ACC112 (cell line): ENCODE measurements around the gene ACADS.

Experiments used
- H2AFZ ChIP-seq: fragments of 200-600 bp; sonication (generic); one replicate; pipeline ENCODE4 v1.6.0; 2017; ENCODE audit warnings: antibody characterized with exemption, low read length; ENCODE audit not compliant: unreplicated experiment
- H3K27ac ChIP-seq: fragments of 200-600 bp; sonication (generic); 2 replicates; pipeline ENCODE4 v1.5.1; 2014; ENCODE audit warnings: low read depth, mild to moderate bottlenecking, antibody characterized with exemption, low read length, moderate library complexity
- H3K27me3 ChIP-seq: fragments of 200-600 bp; sonication (generic); 2 replicates; pipeline ENCODE4 v1.6.1; 2014; ENCODE audit warnings: mild to moderate bottlenecking, antibody characterized with exemption, low read length, moderate library complexity, mixed read lengths; ENCODE audit not compliant: insufficient read depth
- H3K36me3 ChIP-seq: fragments of 200-600 bp; sonication (generic); 2 replicates; pipeline ENCODE4 v1.6.1; 2016; ENCODE audit warnings: mild to moderate bottlenecking, antibody characterized with exemption, low read length, moderate library complexity, mixed read lengths; ENCODE audit not compliant: insufficient read depth
- H3K4me1 ChIP-seq: fragments of 200-600 bp; sonication (generic); one replicate; pipeline ENCODE4 v1.6.1; 2016; ENCODE audit warnings: low read length, mixed read lengths; ENCODE audit not compliant: insufficient read depth, unreplicated experiment, control insufficient read depth
- H3K4me3 ChIP-seq: fragments of 200-600 bp; sonication (generic); 2 replicates; pipeline ENCODE4 v1.5.1; 2014; ENCODE audit warnings: mild to moderate bottlenecking, low read depth, low read length
- H3K79me2 ChIP-seq: fragments of 200-600 bp; sonication (generic); one replicate; pipeline ENCODE4 v1.6.0; 2016; ENCODE audit warnings: low read length; ENCODE audit not compliant: control insufficient read depth, unreplicated experiment, insufficient read depth

Gene ACADS

DNA sequence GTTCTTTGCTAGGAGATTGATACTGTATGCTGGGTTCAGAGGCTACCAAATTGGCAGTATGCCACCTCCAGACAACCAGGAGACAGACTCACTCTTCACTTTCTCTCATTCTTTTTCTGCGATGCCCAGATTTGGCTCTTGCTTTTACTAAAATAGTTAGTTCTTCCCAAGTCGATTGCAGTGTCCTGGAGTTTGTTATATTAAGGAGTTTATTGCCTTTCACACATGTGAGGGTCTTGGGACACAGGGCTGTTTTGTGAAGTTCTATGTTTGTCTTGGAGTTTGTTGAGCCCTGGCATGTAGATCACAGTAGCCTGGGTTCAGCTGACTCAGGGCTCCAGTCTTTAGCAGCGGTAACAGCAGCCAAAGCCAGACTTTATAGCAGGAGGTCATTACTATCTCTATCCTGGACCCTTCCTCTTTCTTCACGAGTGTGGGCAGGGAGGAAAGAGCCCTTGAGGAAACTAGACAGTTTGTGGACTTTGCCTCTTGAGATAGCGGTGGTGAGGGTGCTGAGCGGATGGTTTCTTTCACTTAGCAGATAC, 37.0 kb upstream of the ACADS start:
- Histone ChIP-seq H3K4me3 (peak overlapping the region; percentile 81), H2AFZ (no peak overlapping the region), H3K27me3 (no peaks in the 10 kb centered on the region), H3K36me3 (0 out of 2 replicates have a peak, but pooled peaks cover 1% of the 10 kb centered on the region), H3K79me2 (peaks cover 62% of the 10 kb centered on the region), H3K27ac (no peak overlapping the region), H3K4me1 (peaks cover 33% of the 10 kb centered on the region)

DNA sequence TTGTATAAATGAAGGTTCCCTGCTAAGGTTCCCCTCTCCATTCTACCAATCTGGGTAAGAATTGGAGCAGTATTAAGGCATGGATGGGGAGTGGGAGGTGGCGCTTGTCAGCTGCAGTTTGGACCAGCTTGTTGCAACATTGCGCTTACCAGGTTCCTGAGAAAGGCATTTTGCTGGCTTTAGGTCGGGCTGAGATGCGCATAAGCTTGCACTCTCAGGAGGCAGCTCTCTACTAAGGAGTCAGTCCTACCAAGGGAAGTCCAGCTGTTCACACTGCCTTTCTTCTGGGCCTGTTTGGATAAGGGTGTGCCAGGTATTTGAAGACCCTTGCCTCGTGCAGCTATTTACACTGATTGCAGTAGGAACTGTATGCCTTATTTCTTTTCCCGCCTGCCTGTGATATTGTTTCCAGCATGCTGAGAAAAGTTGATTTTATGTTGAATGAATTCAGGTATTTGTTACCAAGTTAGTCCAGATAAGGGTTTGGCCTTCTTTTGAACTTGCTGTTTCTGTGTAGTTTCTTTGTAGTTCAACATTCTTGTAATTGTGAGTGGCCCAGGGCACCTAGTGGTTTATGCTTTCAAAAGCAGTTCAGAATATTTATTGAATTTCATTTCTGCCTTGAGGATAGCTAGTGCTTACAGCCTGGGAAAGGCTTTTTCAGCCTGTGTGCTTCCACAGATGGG, 36.1 kb upstream of the ACADS start:
- H3K4me1 ChIP-seq, result peaks cover 29% of the 10 kb centered on the region
- H3K4me3 ChIP-seq, result peak overlapping the region; percentile 81
- H3K36me3 ChIP-seq, result peaks cover 3% of the 10 kb centered on the region
- no peak overlapping the region for H2AFZ ChIP-seq
- peaks cover 65% of the 10 kb centered on the region for H3K79me2 ChIP-seq
- H3K27me3 ChIP-seq, result no peaks in the 10 kb centered on the region
- no peak overlapping the region for H3K27ac ChIP-seq

DNA sequence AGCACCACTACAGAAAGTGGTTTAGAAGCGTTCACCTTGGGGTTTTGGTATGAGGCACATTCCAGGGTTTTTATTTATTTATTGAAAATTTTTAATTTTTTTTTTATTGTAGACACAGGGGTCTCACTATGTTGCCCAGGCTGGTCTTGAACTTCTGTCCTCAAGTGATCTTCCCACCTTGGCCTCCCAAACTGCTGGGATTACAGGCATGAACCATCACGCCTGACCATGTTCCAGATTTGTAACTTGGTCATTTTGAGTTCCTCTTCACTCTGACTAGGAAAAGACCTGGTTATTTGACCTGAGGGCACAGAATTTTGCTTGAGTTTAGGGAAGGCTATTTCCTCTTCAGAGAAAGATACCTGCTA, 35.6 kb upstream of the ACADS start:
- Histone ChIP-seq H3K27me3 (no peaks in the 10 kb centered on the region), H3K4me1 (peaks cover 24% of the 10 kb centered on the region), H3K4me3 (no peak overlapping the region), H3K36me3 (peaks cover 8% of the 10 kb centered on the region), H3K79me2 (peaks cover 65% of the 10 kb centered on the region), H2AFZ (no peak overlapping the region), H3K27ac (no peak overlapping the region)

DNA sequence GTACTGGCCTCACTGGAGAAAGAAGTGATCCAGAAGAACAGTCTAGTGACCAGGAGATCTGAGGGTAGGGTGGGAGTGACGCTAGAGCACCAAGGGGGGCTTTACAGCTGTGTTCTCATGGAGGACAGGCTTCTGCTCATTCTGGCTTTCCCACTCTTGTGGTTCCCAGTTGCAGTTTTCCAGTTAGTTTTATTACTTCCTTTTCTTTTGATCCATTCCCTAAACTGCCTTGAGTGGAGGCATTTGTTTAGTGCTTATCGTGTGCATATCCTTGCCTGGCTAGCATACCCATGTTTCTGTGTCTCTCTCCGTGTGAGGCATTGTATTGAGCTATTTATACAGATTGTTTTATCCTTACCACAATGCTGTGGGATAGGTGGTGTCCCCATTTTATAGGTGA, 34.6 kb upstream of the ACADS start:
- H2AFZ ChIP-seq, result no peak overlapping the region
- no peak overlapping the region for H3K4me3 ChIP-seq
- H3K36me3 ChIP-seq, result peaks cover 16% of the 10 kb centered on the region
- peaks cover 18% of the 10 kb centered on the region for H3K4me1 ChIP-seq
- no peaks in the 10 kb centered on the region for H3K27me3 ChIP-seq
- no peak overlapping the region for H3K27ac ChIP-seq
- H3K79me2 ChIP-seq, result peaks cover 65% of the 10 kb centered on the region

DNA sequence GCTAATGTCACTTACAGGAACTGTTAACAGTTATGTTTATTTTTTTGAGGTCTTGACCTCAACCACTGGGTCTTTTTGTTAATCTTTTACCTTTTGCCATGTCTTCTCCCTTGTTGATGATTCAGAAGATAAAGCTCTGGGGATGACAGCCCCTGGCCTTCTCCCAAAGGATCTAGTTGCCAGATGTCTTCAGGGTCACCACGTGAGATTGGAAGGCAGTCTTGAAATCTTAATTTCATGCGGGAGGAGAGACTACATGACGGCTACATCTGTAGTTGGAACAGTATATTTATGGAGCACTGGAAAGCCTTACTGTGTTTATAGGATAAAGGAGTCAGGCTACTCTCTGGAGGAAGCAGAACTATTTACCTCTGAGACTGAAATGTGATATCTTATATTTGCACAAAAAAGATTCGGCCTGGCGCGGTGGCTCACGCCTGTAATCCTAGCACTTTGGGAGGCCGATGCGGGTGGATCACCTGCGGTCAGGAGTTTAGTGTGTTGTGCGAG, 33.0 kb upstream of the ACADS start:
- Histone ChIP-seq H3K79me2 (peaks cover 60% of the 10 kb centered on the region), H2AFZ (no peak overlapping the region), H3K4me3 (no peak overlapping the region), H3K4me1 (peaks cover 17% of the 10 kb centered on the region), H3K36me3 (peaks cover 25% of the 10 kb centered on the region), H3K27ac (no peak overlapping the region), H3K27me3 (no peaks in the 10 kb centered on the region)

DNA sequence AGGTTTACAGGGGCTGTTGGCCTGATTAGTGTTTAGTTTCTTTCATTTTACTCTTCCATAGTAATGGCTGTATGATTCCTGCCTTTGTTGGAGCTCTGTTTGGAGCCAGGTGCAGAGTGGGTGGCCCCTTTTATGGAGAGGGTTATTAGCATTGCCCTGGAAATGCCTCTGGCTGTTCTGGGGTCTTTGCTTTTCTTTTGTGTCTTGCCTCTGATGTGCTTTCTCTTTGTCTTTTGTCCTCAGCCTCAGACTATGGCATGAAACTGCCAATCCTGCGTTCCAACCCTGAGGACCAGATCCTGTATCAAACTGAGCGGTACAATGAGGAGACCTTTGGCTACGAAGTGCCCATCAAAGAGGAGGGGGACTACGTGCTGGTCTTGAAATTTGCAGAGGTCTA, 31.8 kb upstream of the ACADS start:
- Histone ChIP-seq H3K79me2 (peaks cover 47% of the 10 kb centered on the region), H3K36me3 (peaks cover 25% of the 10 kb centered on the region), H3K27ac (no peak overlapping the region), H2AFZ (no peak overlapping the region), H3K4me1 (peaks cover 15% of the 10 kb centered on the region), H3K4me3 (no peak overlapping the region), H3K27me3 (no peaks in the 10 kb centered on the region)

DNA sequence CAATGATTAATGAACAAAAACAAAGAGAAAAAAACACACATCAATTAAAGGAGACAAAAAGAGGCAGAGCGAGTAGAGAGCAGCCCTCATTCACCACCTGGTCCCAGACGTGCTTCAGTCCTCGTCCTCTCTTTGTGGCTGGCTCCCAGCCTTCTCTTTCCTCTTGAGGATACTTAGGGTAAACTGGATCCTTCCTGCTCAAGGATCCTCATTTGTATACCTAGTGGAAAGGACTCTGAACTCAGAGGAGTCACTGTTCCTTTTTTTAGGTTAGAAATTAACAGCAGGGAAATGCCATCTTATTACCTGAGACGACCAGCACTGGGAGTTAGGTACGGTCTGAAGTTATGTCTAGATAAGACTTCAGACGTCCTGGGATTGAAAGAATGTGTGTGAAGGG, 29.0 kb upstream of the ACADS start:
- no peak overlapping the region for H3K27ac ChIP-seq
- peaks cover 6% of the 10 kb centered on the region for H3K4me1 ChIP-seq
- no peak overlapping the region for H3K4me3 ChIP-seq
- no peak overlapping the region for H2AFZ ChIP-seq
- H3K36me3 ChIP-seq, result peaks cover 25% of the 10 kb centered on the region
- peaks cover 20% of the 10 kb centered on the region for H3K79me2 ChIP-seq
- H3K27me3 ChIP-seq, result no peaks in the 10 kb centered on the region

DNA sequence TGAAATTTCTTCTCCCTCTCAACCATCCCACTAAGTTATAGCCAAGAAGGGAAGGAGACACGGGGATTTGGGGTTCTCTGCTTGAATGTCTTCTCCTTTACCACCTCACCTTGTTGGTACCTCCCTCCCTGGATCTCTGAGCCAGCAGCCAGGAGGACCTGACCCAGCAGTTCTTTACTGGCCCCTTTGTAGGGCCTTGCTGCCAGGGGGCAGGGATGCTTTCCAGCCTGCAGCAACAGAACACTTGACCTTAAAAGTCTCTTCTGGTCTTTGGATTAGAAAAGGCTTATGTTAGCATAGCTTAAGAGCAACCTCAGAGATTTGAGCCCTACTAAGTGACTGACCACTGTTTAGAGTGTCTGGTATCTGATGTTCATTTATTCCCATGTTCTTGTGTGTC, 28.3 kb upstream of the ACADS start:
- peaks cover 3% of the 10 kb centered on the region for H3K4me1 ChIP-seq
- peaks cover 25% of the 10 kb centered on the region for H3K36me3 ChIP-seq
- H3K27me3 ChIP-seq, result no peaks in the 10 kb centered on the region
- H3K27ac ChIP-seq, result no peak overlapping the region
- no peak overlapping the region for H2AFZ ChIP-seq
- H3K79me2 ChIP-seq, result peaks cover 15% of the 10 kb centered on the region
- no peak overlapping the region for H3K4me3 ChIP-seq

DNA sequence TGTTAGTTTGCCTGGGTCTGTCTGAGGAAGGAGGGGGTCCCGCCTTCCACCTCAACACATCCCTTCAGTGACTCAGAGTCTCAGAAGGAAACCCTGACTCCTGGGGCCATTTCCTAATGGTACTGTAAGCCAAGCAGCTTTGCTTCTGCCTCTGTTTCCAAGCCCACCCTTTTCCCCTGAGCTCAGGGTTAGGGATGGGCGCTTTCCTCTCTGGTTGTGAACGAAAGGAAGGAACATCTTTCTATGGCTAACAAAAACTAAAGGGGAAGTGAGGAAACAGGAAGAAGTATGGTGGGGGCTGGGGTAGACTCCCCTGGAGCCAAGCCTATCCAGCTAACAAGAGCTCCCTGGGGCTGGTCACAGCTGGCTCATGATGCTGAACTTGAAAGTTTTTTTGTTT, 27.0 kb upstream of the ACADS start:
- no peaks in the 10 kb centered on the region for H3K4me1 ChIP-seq
- H3K4me3 ChIP-seq, result no peak overlapping the region
- H2AFZ ChIP-seq, result no peak overlapping the region
- H3K27ac ChIP-seq, result no peak overlapping the region
- H3K36me3 ChIP-seq, result peaks cover 23% of the 10 kb centered on the region
- H3K27me3 ChIP-seq, result no peaks in the 10 kb centered on the region
- peaks cover 3% of the 10 kb centered on the region for H3K79me2 ChIP-seq

DNA sequence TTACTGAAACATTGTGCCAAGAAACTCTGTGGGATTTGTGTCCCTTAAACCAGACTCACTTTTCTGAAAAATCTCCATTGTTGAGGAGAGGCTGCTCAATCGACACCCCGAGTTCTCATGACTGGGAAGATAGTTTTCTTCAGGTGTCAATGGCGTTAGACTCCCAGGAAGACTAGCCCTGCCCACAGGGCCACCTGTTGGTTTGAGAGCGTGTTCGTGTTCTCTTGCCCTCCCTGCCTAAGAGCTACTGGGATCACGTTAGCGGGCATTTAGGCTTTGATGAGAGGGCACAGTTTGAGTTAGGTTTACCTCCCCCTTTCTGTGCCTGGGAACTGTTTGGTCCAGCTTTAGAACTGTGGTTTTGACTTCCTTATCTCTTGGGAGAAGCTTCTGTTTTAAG, 26.1 kb upstream of the ACADS start:
- H3K4me3 ChIP-seq, result no peak overlapping the region
- H3K79me2 ChIP-seq, result no peaks in the 10 kb centered on the region
- H3K27me3 ChIP-seq, result no peaks in the 10 kb centered on the region
- H2AFZ ChIP-seq, result no peak overlapping the region
- peaks cover 22% of the 10 kb centered on the region for H3K36me3 ChIP-seq
- H3K27ac ChIP-seq, result no peak overlapping the region
- H3K4me1 ChIP-seq, result no peaks in the 10 kb centered on the region

DNA sequence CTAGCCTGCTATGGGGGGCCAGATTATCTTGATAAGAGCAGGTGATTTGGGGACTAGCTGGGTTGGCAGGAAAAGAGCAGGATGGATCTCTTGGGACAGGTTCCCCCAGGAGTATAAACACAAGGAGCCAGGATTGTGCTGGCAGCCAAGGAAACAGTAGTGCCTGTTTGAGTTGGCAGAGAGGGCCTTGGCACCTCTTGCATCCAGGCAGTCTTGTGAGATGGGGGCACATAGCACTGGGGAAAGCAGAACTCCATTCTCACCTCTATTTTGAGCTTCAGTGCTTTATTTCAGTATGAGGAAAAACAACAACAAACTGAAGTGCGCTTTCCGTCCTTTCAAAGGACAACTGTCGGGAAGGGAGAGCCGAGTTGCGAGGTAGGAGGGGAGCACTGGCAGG, 24.7 kb upstream of the ACADS start:
- Histone ChIP-seq H3K4me3 (no peak overlapping the region), H2AFZ (no peak overlapping the region), H3K4me1 (no peaks in the 10 kb centered on the region), H3K79me2 (no peaks in the 10 kb centered on the region), H3K36me3 (peaks cover 9% of the 10 kb centered on the region), H3K27ac (no peak overlapping the region), H3K27me3 (no peaks in the 10 kb centered on the region)
